Aorta (tissue), 5 donors: ENCODE data around the gene ARHGEF19. TPM values are rescaled to one million over a fixed set of nuclear protein-coding genes. Genes with fewer than 3 reads are reported as not detected.
A peak's percentile ranks its signal among the peaks of the same experiment; 100 is the strongest.
"Not testable (repeated sequence)": the region's sequence is repeated elsewhere in the genome, so short reads cannot be mapped to it uniquely, and the experiment has no call there.

ENCODE experiments used
- ATAC-seq: fragments of 200-7000 bp; cut with Tn5 transposase; one replicate; pipeline ENCODE4 v1.9.1; 2022; ENCODE audit warnings: moderate library complexity; ENCODE audit not compliant: low FRiP score
- DNase-seq, 2 donors: peaks; one replicate each; pipeline ENCODE4 v3.0.0-alpha.2; 2020
- H3K27ac ChIP-seq, 2 donors: one replicate each; pipeline ENCODE4 v1.5.1; 2013; ENCODE audit warnings: low read length in 2 of 2, mild to moderate bottlenecking in 2 of 2, moderate library complexity in 2 of 2, control low read depth in 1 of 2, inconsistent platforms in 1 of 2, low read depth in 1 of 2
- H3K27me3 ChIP-seq, 2 donors: one replicate each; pipeline ENCODE4 v1.6.1; 2013; ENCODE audit warnings: control low read depth in 1 of 2, low read length in 1 of 2, mild to moderate bottlenecking in 1 of 2, moderate library complexity in 1 of 2; ENCODE audit not compliant: insufficient read depth in 2 of 2, control insufficient read depth in 1 of 2
- H3K36me3 ChIP-seq, 2 donors: one replicate each; pipeline ENCODE4 v1.6.1; 2013; ENCODE audit warnings: control low read depth in 1 of 2, low read length in 1 of 2, mild to moderate bottlenecking in 1 of 2; ENCODE audit not compliant: insufficient read depth in 2 of 2, control insufficient read depth in 1 of 2
- H3K4me1 ChIP-seq, 2 donors: one replicate each; pipeline ENCODE4 v1.6.1; 2013; ENCODE audit warnings: low read length in 2 of 2, control low read depth in 1 of 2, mild to moderate bottlenecking in 1 of 2, moderate library complexity in 1 of 2; ENCODE audit not compliant: insufficient read depth in 2 of 2, control insufficient read depth in 1 of 2
- H3K4me3 ChIP-seq, 2 donors: one replicate each; pipeline ENCODE4 v1.5.1; 2013; ENCODE audit warnings: low read length in 2 of 2, control low read depth in 1 of 2, mild to moderate bottlenecking in 1 of 2
- H3K9me3 ChIP-seq: one replicate; pipeline ENCODE4 v1.6.1; 2013; ENCODE audit warnings: mild to moderate bottlenecking, low read length; ENCODE audit not compliant: control insufficient read depth
- WGBS, 2 donors: extraction: QIAGEN DNeasy Blood & Tissue Kit; methylation state at CpG; one replicate each; pipeline ENCODE4 v1.1.7; 2013; 5-methylcytosine and 5-hydroxymethylcytosine counted together
- intact Hi-C, 2 donors: fragments of 100-400 bp; cut with DNase I; formaldehyde crosslinking; loops; one replicate each; pipeline versions ENCODE4 v1.14.2 to v1.15.0; 2022
- polyA plus RNA-seq, 2 donors: library from polyadenylated mRNA; stranded (reverse); fragments of 200-250 nt; gene quantifications; one replicate each; pipeline ENCODE4 v1.2.3, GENCODE V29; 2013
- total RNA-seq, 2 donors: library from RNA; stranded (reverse); fragmentation: NEBNext Ultra II Directional; extraction: Animal tissue kit (Norgen Biotek cat#: 25700); gene quantifications; one replicate each; pipeline ENCODE4 v1.2.1, GENCODE V29; 2021
- donor health status: healthy with polysubstance abuse.
- donor health status: Bipolar disorder and iron deficiency.
- donor health status: DM: no; HTN: no; CAD: no.
- donor health status: DM: no; HTN: no; CAD: no.
- donor health status: DM: yes; HTN: yes; CAD: no.

Gene ARHGEF19
- total and polyA plus RNA-seq, 4 donors = 3.3 to 19.7 (median 7.9) TPM

DNA sequence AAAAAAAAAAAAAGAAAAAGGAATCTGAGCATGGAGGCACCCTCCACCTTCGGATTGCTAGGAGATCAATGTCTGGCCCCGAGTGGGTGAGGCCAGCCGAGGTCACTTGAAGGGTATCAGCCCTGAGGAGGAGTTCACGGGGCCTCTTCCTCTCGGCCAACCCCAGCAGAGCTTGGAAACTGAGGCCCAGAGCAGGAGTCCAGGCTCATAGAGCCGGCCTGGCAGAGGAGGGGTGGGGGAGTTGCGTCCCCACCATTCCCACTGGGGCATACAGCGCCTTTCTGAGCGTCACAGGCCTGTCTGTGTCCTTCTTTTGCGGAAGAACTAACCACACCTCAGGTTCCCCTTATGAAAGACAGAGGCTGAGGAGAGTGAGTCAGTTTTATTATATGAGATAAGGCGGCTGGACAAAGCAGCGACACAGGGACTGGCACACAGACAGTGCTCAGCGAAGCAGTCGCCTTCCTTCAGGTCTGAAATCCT is 39.4 kb downstream of the ARHGEF19 start:
- DNase-seq (peak in 1 of 2 donors; percentile 55), ATAC-seq (no peak)
- WGBS, 2 donors = 91% methylated on average over 14 of the region's 14 CpGs
- no peaks in the 10 kb centered on the region for H3K27me3 ChIP-seq
- no peak overlapping the region for H3K27ac ChIP-seq
- no peak overlapping the region for H3K4me3 ChIP-seq
- intact Hi-C loops = no loop called here
- H3K9me3 ChIP-seq = no peaks in the 10 kb centered on the region
- H3K36me3 ChIP-seq = no peaks in the 10 kb centered on the region
- H3K4me1 ChIP-seq = no peaks in the 10 kb centered on the region

DNA sequence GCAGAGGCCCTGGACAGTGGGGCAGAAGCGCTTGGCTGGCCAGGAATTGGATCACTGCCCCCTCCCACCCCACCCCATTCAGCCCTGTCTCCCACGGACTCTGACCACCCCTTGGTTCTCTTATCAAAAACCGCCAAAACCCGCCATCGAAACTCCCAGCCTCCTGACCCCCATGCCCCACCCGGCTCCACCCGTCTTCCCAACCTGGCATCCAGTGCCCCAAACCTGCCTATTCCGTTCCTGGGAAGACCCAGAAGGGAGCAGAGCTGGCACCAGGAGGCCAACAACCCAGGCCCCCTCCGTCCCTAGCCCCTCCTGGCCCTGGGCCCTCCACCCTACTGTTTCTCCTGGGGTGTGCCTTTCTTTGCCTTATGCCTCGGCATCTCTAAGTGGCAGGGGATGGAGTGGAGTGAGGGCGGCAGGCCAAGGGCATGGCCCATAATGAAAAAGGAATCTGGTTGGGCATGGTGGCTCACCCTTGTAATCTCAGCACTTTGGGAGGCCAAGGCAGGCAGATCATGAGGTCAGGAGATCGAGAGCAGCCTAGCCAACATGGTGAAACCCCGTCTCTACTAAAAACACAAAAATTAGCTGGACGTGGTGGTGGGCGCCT is 40.1 kb downstream of the ARHGEF19 start:
- WGBS, 2 donors = 96% methylated on average over 15 of the region's 15 CpGs

GRCh38 chr1:16171314-16172151 is 40.9 kb downstream of the ARHGEF19 start:
- 93 to 94% methylated on average over 16 to 19 of the region's 19 CpGs for WGBS, 2 donors
- no peaks in the 10 kb centered on the region for H3K4me1 ChIP-seq

More for the DNA sequence above, 40.1 kb downstream of the ARHGEF19 start:
- Histone ChIP-seq H3K4me3 (no peak overlapping the region), H3K36me3 (no peaks in the 10 kb centered on the region), H3K27me3 (no peaks in the 10 kb centered on the region), H3K4me1 (no peaks in the 10 kb centered on the region), H3K27ac (no peak overlapping the region), H3K9me3 (no peaks in the 10 kb centered on the region)
- intact Hi-C loops = no loop called here
- ATAC-seq (no peak), DNase-seq (no peak)

GRCh38 chr1:16170283-16170673 is 42.2 kb downstream of the ARHGEF19 start:
- ATAC-seq = no peak

More at GRCh38 chr1:16171314-16172151, 40.9 kb downstream of the ARHGEF19 start:
- intact Hi-C loops = no loop called here
- no peak for ATAC-seq
- H3K4me3 ChIP-seq = no peak overlapping the region
- H3K27ac ChIP-seq = no peak overlapping the region
- DNase-seq = no peak
- H3K36me3 ChIP-seq = no peaks in the 10 kb centered on the region
- H3K9me3 ChIP-seq = no peaks in the 10 kb centered on the region
- no peaks in the 10 kb centered on the region for H3K27me3 ChIP-seq

GRCh38 chr1:16168622-16169360 is 43.7 kb downstream of the ARHGEF19 start:
- Histone ChIP-seq H3K27me3 (no peaks in the 10 kb centered on the region), H3K4me1 (no peaks in the 10 kb centered on the region), H3K4me3 (no peak overlapping the region), H3K36me3 (no peaks in the 10 kb centered on the region), H3K27ac (no peak overlapping the region), H3K9me3 (no peaks in the 10 kb centered on the region)
- intact Hi-C loops = no loop called here
- no peak for ATAC-seq
- DNase-seq = no peak
- WGBS, 2 donors = 85 to 89% methylated on average over 13 of the region's 13 CpGs

More at GRCh38 chr1:16170283-16170673, 42.2 kb downstream of the ARHGEF19 start:
- Histone ChIP-seq H3K27ac (no peak overlapping the region), H3K36me3 (no peaks in the 10 kb centered on the region), H3K4me1 (no peaks in the 10 kb centered on the region), H3K4me3 (no peak overlapping the region), H3K27me3 (no peaks in the 10 kb centered on the region), H3K9me3 (no peaks in the 10 kb centered on the region)
- 89 to 94% methylated on average over 3 of the region's 3 CpGs for WGBS, 2 donors
- no peak for DNase-seq
- intact Hi-C loops = no loop called here

- H3K4me3 ChIP-seq, H3K36me3 ChIP-seq, H3K27ac ChIP-seq, H3K4me1 ChIP-seq, H3K27me3 ChIP-seq, H3K9me3 ChIP-seq, intact Hi-C loops, DNase-seq, ATAC-seq: not testable (repeated sequence)
- WGBS, 2 donors = 62 to 70% methylated on average over 10 of the region's 10 CpGs
Observed at GRCh38 chr1:16168144-16168495, 44.3 kb downstream of the ARHGEF19 start.

DNA sequence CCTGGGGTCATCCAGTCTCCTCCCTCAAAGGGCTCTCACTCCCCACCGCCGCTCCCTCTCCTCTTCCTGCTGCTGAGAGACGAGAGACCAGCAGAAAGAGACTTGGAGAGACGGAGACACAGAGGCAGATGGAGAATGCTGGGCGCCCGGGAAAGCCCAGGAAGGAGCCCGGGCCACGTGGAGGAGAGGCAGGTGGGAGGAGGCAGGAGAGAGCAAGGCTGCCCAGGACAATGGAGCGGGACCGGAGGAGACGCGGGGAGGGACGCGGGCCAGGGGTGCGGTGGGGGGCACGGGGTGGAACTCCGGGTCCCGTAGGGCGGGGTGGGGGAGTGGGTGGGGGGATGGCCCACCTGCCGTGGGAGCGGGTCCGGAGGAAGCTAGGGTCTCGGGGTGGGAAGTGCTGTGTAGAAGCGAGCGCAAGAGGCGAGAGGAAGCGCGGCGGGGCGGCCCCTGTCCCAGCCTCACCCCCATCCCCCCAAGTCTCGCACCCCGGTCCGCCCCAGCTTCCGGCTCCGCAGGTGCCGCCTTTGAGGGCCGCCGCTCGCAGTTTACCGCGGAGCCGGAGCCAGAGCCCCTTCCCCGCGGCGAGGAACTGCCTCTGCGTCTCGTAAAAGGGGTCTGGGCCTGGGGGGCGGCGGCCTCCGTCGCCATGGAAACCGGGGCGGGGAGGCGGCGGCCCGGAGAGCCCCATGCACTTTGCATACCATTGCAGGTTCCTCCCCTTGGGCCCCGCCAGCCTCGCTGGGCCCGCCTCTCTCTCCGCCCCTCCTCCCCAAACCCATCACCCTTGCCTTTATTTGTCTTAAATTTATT is 44.9 kb downstream of the ARHGEF19 start:
- peak; percentile 59 to 84 for DNase-seq

DNA sequence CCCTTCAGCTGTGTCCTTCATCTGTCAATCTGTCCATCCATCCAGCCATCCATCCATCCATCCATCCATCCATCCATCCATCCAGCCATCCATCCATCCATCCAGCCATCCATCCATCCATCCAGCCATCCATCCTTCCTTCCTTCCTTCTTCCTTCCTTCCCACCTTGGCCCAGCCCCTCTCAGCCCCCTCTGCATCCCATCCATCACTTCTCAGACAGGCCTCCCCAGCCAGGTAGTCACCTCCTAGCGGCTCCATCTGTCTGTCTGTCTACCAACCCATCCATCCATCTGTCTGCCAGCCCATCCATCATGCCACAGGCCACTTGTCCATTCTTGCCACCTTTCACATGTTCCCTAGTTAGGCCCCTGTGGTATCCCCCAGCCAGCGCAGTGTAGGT is 46.3 kb downstream of the ARHGEF19 start:
- Histone ChIP-seq H3K36me3 (no peaks in the 10 kb centered on the region), H3K9me3 (no peaks in the 10 kb centered on the region), H3K27me3 (no peaks in the 10 kb centered on the region), H3K27ac (no peak overlapping the region), H3K4me1 (no peaks in the 10 kb centered on the region), H3K4me3 (no peak overlapping the region)
- no peak for ATAC-seq
- intact Hi-C loops = no loop called here
- 51 to 97% methylated on average over 2 of the region's 2 CpGs for WGBS, 2 donors
- no peak for DNase-seq

More for the DNA sequence above, 44.9 kb downstream of the ARHGEF19 start:
- H3K4me1 ChIP-seq = no peaks in the 10 kb centered on the region
- H3K27ac ChIP-seq = no peak overlapping the region
- peak overlapping the region in 1 of 2 donors; percentile 45 for H3K4me3 ChIP-seq
- no peaks in the 10 kb centered on the region for H3K27me3 ChIP-seq
- H3K9me3 ChIP-seq = no peaks in the 10 kb centered on the region
- WGBS, 2 donors = 5 to 6% methylated on average over 49 to 60 of the region's 60 CpGs
- intact Hi-C loops = no loop called here
- peak; percentile 68 for ATAC-seq
- H3K36me3 ChIP-seq = no peaks in the 10 kb centered on the region
